ENCODE results near the gene ZNF350. TPM values are rescaled to one million over a fixed set of nuclear protein-coding genes. Genes with fewer than 3 reads are reported as not detected.
"Not testable (repeated sequence)": the region's sequence is repeated elsewhere in the genome, so short reads cannot be mapped to it uniquely, and the experiment has no call there.

ZNF350 gene
- total RNA-seq = 10 to 100 TPM; 11.6 to 14.6 TPM
- long read RNA-seq, transcript ZNF350-201 (5 exons, 2,338 nt) = major isoform, 17 of 23 reads
- long read RNA-seq, partial matches to known transcripts = 0 of 23 reads
- long read RNA-seq, other reads (novel, unspliced or antisense) = 6 of 23 reads

DNA sequence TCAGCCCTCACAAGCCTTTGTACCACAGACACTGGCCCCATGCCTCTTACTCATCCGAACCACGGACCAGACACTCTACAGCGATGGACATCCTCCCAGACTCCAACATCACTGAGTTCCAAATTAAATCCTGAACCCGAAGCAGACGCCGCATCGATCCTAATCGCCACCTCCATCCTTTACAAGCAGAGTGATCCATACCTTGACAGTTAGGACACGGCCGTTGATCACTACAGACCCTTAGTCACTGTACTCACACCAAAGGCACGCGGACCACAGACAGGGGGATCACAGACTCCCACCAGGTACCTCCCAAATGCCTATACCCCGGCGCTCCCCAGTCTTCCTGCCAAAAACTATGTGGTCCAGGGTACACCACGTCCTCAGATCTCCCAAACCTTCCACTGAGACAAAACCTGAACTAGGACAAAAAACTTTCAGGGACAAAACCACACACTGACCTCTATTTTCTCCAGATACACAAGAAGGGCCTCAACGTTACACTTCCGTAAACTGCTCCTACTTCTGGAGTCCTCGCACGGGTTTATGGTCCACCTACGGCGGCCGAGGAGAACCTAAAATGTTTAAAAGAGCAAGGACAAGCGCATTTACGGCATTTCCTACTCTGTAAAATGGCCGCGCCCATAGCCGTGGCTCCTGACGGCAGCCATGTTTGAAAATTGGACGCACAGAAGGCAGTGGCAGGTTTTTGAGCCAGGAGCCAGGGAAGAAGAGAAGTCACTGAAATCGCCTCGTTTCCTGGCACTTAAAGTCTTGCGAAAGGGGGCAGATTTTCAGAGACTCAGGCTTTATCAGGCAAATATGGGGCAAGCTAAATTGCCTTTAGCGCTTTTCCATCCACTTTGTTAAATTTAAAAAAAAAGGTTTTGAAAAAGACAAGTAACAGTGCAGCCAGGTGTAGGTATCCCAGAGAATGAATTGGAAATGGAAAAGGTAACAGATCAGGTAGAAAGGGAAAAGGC is at the start of gene ZNF350:
Gene ZNF350, minus strand, starts transcription at position 532 of the 983 bp plus-strand sequence. CDS start 12,480 bp downstream, outside the sequence.
- peak; percentile 94 to 96 for DNase-seq
- peak; percentile 100 for ATAC-seq
- intact Hi-C loops (cut with DNase I, micrococcal nuclease) = no loop called here

DNA sequence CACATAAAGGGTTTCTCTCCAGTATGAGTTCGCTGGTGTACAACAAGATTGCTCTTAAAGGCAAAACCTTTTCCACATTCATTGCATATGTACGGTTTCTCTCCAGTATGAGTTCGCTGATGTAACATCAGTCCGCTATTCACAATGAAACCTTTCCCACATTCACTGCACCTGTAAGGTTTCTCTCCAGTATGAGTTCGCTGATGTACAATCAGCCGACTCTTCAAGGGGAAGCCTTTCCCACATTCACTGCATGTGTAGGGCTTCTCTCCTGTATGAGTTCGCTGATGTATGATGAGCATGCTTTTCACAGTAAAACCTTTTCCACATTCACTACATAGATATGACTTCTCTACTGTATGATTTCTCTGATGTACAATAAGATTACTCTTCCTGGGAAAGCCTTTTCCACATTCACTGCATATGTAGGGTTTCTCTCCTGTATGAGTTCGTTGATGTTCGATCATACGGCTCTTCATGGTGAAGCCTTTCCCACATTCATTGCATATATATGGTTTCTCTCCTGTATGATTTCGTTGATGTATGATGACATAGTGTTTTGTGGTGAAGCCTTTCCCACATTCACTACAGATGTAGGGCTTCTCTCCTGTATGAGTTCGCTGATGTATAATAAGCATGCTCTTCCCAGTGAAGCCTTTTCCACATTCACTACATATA is 47.5 kb upstream of the ZNF350 start:
- ATAC-seq = no peak
- intact Hi-C loops (cut with DNase I, micrococcal nuclease) = no loop called here
- no peak for DNase-seq

DNA sequence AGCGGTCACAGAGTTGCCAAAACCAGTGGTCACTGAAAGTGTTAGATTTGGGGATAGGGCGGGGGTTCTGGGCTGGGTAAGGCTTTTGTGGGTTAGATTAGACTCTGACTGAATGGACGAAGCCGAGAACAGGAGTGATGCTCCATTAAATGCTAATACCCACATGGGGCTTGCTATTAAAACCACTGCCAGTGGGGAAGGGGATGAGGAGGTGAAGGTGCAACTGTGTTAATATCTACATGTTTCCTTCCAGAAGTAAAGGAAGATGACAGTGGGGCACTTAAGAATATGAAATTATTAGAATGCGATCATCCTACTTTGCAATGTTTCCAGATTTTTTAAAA is 42.1 kb upstream of the ZNF350 start:
- DNase-seq (no peak), ATAC-seq (peak; percentile 16)
- intact Hi-C loops (cut with DNase I, micrococcal nuclease) = no loop called here

DNA sequence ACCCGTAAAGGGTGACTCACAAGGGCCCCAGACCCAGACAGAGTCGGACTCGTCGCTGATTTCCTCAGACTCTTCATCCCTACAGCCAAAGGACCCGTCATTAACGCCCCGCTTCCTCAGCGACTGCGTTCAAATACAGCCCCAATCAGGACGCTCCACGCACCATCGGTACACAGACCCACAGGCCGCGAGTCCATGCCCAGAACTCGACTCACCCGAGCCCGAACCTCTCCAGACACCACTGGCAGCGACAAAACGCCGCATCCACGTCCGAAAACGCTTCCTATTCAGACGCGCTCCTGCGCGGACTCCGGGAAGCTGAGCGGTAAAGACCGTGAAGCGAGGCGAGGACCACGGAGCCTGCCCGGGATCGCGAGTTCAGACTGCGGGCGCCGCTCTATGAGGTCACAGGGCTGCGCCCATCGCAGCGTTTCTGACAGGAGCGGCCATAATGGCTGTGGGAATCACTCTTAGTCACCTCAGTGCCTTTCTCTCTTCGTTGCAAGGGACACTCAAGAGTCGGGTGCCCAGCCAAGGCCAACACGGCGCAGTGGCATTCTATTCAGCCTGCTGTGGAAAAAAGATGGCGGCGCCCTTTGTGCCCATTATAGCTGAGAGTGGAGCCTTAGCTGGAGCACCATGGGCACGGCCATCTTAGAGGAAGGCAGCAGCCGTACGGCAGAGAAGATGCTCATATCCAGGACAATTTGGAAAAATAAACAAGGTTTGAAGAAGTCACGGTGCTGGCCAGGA is 41.6 kb upstream of the ZNF350 start, which contains the start of gene ZNF614:
Gene ZNF614, minus strand, starts transcription at position 353 of the 753 bp plus-strand sequence. CDS start 2,634 bp downstream, outside the sequence.
- intact Hi-C loops (cut with DNase I, micrococcal nuclease) = no loop called here
- ATAC-seq (peak; percentile 99), DNase-seq (peak; percentile 82 to 91)

DNA sequence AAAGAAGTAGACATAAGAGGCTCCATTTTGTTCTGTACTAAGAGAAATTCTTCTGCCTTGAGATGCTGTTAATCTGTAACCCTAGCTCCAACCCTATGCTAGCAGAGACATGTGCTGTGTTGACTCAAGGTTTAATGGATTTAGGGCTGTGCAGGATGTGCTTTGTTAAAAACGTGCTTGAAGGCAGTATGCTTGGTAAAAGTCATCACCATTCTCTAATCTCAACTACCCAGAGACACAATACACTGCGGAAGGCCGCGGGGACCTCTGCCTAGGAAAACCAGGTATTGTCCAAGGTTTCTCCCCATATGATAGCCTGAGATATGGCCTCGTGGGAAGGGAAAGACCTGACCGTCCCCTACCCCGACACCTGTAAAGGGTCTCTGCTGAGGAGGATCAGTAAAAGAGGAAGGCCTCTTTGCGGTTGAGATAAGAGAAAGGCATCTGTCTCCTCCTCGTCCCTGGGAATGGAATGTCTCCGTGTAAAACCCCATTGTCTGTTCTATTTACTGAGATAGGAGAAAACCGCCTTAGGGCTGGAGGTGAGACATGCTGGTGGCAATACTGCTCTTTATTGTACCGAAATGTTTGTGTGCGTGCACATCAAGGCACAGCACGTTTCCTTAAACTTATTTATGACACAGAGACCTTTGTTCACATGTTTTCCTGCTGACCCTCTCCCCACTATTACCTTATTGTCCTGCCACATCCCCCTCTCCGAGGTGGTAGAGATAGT is 39.8 kb upstream of the ZNF350 start:
- intact Hi-C loops (cut with DNase I, micrococcal nuclease); DNase-seq; ATAC-seq: not testable (repeated sequence)

DNA sequence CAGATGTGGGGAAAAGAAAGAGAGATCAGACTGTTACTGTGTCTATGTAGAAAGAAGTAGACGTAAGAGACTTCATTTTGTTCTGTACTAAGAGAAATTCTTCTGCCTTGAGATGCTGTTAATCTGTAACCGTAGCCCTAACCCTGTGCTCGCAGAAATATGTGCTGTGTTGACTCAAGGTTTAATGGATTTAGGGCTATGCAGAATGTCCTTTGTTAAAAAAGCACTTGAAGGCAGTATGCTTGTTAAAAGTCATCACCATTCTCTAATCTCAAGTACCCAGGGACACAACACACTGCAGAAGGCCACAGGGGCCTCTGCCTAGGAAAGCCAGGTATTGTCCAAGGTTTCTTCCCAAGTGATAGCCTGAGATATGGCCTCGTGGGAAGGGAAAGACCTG is 37.8 kb upstream of the ZNF350 start:
- DNase-seq; ATAC-seq; intact Hi-C loops (cut with DNase I, micrococcal nuclease): not testable (repeated sequence)

DNA sequence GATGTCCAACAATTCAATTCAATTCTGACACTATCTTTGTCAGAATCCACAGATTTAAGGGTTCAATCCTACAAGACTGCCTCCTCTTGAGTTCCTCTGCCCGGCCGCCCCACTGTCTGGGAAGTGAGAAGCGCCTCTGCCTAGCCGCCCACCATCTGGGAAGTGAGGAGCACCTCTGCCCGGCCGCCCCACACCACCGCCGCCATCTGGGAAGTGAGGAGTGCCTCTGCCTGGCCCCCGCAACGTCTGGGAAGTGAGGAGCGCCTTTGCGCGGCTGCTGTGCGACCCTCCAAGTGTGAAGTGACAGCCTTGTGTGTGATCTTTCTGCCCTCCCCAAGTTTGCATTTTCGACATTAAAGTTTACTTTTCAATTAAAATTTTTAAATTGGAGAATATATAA is 35.6 kb upstream of the ZNF350 start:
- no peak for ATAC-seq
- no peak for DNase-seq
- intact Hi-C loops (cut with DNase I, micrococcal nuclease) = no loop called here

DNA sequence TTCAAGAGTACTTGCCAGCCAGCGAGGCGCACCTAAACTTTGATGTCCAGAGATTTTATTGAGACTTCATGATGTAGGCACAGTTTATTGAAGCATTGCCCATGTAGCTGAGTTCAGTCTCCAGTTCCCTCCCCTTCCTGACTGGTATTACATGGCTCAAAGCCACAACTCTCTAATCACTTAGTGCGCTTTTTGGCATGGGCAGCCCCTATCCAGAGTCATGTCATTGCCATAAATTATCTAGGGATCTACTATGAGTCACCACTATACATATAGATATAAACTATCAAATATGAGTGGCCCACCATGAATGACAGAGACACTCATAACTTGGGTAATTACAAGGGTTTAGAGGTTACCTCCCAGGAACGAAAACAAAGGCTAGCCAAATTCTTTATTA is 33.9 kb upstream of the ZNF350 start:
- no peak for ATAC-seq
- intact Hi-C loops (cut with DNase I, micrococcal nuclease) = no loop called here

DNA sequence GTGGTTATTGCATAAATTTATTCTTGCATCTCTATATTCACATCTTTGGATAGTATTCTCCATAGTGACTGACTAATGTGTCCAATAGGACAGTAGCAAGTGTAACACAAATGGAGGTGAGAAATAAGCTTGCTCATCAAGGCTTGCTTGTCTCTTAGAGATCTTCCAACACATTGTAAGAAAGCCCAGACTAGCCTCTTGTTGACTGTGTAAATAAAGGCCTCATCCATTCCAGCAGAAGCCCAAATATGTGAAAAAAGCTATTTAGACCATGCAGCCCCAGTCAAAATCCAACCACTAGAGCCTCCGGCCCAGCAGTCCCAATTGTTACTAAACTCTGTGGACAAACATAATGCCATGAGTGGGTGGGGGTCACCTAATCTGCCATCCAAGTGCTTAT is 24.0 kb upstream of the ZNF350 start:
- ATAC-seq = no peak
- intact Hi-C loops (cut with DNase I, micrococcal nuclease) = no loop called here
- no peak for DNase-seq

More for the DNA sequence above, 33.9 kb upstream of the ZNF350 start:
- DNase-seq = no peak

DNA sequence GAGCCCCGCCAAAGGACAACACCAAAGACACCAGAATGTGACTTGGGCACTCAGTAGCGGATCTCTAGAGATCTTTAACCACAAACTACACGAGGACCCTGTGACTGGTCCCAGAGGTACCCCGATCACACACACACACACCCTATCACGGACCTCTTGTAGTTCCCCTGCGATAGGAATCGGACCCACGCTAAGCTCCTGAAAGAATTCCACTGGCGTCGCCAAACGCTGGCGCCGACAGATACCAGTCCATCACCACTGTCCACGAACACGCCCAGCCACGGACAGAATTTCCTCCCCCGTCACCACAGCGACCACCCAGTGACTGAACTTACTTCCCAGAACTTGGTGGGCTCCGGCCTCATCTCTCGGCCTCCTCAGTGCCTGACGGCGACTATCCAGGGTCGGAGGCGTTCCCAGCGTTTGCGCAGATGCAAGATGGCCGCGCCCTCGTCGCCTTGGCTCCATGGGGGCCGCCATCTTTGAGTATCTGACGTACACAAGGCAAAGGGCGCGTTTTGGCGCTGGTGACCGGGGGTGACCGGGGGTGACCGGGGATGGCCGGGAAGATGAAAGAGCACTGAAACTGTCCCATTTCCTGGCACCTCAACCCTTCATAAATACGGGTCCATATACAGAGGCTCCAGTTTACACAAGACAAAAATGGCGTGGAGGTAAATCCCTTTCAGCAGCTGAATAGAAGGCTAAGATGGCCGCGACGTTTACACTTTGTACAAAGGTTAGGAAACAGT is 21.3 kb upstream of the ZNF350 start, which contains the start of gene ZNF615:
Gene ZNF615, minus strand, starts transcription at position 406 of the 752 bp plus-strand sequence. CDS start 4,500 bp downstream, outside the sequence.
- intact Hi-C loops (cut with DNase I, micrococcal nuclease) = no loop called here
- DNase-seq (peak; percentile 83 to 93), ATAC-seq (peak; percentile 99)

DNA sequence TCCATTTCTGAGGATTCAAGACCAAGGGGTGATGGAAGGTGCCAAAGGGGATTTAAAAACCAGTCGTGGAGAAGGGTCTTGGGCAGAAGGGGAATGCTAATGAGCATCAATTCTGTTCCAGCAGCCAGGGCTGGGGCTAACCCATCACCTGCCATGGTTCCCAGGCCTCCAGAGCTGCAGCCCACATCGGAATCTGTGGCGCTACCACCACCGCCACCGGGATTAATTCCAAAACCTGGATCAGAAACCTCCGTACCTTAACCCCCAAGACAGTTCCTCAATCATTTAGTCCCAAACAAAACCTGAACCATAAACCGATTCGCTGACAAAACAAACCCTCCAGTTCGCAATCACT is 20.8 kb upstream of the ZNF350 start:
- ATAC-seq = peak; percentile 38
- intact Hi-C loops (cut with DNase I, micrococcal nuclease) = no loop called here
- no peak for DNase-seq

DNA sequence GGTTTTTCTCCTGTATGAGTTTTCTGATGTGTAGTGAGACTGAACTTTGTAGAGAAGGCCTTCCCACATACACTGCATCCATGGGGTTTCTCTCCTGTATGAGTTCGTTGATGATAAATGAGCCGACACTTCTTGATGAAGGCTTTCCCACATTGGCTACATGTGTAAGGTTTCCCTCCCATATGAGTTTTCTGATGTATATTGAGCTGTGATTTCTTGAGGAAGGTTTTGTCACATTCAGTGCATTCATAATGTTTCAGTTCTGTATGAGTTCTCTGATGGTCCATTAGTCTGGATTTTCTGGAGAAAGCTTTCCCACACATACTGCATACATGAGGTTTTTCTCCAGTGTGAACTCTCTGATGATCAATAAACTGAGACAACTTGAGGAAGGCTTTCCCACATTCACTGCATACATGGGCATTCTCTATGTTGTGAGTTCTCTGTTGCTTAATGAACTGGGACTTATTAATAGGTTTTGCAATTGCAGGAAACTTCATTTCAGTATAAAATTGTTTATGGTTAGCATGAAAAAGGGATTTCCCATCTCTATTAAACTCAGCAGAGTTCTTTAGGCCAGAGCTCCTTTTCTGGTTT is 7.5 kb upstream of the ZNF350 start:
- ATAC-seq (no peak), DNase-seq (no peak)
- intact Hi-C loops (cut with DNase I, micrococcal nuclease) = no loop called here

DNA sequence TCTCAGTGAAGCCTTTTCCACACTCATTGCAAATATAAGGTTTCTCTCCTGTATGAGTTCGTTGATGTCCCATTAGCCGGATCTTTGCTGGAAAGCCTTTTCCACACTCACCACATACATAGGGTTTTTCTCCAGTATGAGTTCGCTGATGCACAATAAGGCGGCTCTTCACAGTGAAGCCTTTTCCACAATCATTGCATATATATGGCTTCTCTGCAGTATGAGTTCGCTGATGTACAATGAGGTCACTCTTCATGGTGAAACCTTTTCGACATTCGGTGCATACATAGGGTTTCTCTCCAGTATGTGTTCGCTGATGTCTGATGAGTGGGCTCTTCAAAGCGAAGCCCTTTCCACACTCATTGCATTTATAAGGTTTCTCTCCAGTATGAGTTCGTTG is 6.8 kb upstream of the ZNF350 start:
- ATAC-seq = no peak
- no peak for DNase-seq
- intact Hi-C loops (cut with DNase I, micrococcal nuclease) = no loop called here

DNA sequence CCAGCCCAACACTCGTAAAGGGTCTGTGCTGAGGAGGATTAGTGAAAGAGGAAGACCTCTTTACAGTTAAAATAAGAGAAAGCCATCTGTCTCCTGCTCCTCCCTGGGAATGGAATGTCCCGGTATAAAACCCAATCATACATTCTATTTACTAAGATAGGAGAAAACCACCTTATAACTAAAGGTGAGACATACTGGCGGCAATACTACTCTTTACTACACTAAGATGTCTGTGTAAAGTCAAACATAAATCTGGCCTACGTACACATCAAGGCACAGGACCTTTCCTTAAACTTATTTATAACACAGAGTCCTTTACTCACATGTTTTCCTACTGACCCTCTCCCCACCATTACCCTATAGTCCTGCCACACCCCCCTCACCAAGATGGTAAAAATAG is 3.3 kb downstream of the ZNF350 start:
- intact Hi-C loops (cut with DNase I, micrococcal nuclease) = no loop called here
- DNase-seq = no peak
- no peak for ATAC-seq

DNA sequence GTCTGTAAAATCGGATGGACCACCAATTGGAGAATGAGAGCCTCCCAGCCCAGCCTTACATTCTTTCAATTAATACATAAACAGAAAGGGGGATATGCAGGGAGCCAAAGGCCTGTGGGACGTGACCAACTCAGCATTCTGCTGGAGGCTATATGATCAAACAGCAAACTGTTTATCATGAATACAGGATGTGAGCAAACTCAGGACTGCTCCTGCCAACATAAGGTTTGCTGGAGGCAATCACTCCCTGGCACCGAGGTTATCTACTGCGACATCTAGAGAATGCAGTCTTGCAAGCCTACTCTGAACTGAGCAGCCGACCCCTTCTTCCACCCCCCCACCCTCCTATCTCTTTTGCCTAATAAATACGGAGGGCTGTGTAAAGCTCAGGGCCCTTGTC is 5.7 kb downstream of the ZNF350 start:
- DNase-seq; ATAC-seq; intact Hi-C loops (cut with DNase I, micrococcal nuclease): not testable (repeated sequence)

DNA sequence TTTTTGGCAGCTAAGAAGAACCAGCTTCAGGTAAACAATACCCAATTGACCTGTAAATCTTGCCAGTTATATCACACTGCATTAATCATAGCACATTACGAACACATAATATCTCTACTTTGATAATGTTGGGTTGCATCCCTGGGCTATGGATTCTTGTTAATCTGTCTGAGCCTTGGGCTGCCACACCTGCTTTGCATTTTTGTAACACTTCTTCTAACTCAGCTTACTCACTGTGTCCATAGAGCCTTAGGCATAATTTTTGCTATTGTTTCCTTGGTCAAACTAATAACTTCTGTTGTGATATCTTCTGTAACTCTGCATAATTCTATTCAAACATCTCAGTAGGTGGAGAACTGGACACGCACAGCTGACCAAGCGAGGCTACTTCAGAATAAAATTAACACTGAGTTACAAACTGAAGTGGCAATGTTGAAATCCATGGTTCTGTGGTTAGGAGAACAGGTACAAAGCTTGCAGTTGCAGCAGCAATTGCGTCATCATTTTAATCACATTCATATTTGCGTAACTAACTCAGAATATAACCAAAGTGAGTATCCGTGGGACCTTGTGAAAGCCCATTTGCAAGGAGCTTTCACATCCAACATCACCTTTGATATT is 6.4 kb downstream of the ZNF350 start:
- intact Hi-C loops (cut with DNase I, micrococcal nuclease) = no loop called here
- ATAC-seq (no peak), DNase-seq (no peak)

DNA sequence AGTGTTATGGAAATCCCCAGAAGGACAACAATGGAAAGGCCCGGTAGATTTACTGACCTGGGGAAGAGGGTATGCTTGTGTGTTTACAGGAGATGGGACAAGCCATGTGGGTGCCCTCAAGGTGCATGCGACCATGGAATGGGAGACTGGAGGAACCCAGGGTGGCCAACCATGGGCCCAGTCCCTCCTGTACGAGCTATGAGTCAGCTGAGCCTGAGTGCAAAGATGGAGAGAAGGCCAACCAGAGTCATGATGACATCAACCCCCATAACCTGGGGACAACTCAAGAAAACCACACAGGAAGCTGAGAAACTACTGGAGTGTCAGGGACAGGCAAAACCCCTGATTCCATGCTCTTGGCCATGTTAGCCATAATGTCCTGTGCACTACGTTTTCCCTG is 7.8 kb downstream of the ZNF350 start:
- intact Hi-C loops (cut with DNase I, micrococcal nuclease) = no loop called here
- no peak for ATAC-seq
- no peak for DNase-seq
